ENCODE data around the gene CYP2D6.
"Not testable (repeated sequence)": the region's sequence is repeated elsewhere in the genome, so short reads cannot be mapped to it uniquely, and the experiment has no call there.

CYP2D6 gene

DNA sequence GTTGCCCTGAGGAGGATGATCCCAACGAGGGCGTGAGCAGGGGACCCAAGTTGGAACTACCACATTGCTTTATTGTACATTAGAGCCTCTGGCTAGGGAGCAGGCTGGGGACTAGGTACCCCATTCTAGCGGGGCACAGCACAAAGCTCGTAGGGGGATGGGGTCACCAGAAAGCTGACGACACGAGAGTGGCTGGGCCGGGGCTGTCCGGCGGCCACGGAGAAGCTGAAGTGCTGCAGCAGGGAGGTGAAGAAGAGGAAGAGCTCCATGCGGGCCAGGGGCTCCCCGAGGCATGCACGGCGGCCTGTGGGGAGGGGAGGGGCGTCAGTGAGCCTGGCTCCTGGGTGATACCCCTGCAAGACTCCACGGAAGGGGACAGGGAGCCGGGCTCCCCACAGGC lies 9.5 kb upstream of the CYP2D6 start:
- H3K36me3 ChIP-seq (ENCODE audit: insufficient read depth, low read depth, low read length); H3K4me1 ChIP-seq (ENCODE audit: insufficient read depth, low read length); H3K27ac ChIP-seq (ENCODE audit: low read length); H3K9me3 ChIP-seq (ENCODE audit: insufficient read depth, low read depth, low read length); H3K9ac ChIP-seq (ENCODE audit: low read depth, low read length); H3K27me3 ChIP-seq (ENCODE audit: insufficient read depth, low read length); H3K4me3 ChIP-seq (ENCODE audit: low read length): not testable (repeated sequence)

DNA sequence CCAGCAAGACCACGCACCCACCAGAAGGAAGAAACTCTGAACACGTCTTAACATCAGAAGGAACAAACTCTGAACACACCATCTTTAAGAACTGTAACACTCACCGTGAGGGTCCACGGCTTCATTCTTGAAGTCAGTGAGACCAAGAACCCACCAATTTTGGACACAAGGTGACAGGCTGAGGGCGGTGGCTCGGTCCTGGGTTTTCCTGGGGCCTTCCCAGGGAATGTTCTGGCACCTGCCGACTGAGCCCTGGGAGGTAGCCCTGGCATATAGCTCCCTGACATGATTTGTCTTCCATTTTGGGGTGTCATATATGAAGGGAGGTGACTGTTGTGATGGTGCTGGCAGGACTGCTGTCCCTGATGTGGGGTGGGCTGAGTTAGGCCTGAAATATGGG lies 8.9 kb upstream of the CYP2D6 start:
- not testable (repeated sequence) for H3K36me3 ChIP-seq (ENCODE audit: insufficient read depth, low read depth, low read length); H3K27ac ChIP-seq (ENCODE audit: low read length); H3K4me3 ChIP-seq (ENCODE audit: low read length); H3K27me3 ChIP-seq (ENCODE audit: insufficient read depth, low read length); H3K4me1 ChIP-seq (ENCODE audit: insufficient read depth, low read length); H3K9ac ChIP-seq (ENCODE audit: low read depth, low read length); H3K9me3 ChIP-seq (ENCODE audit: insufficient read depth, low read depth, low read length)

DNA sequence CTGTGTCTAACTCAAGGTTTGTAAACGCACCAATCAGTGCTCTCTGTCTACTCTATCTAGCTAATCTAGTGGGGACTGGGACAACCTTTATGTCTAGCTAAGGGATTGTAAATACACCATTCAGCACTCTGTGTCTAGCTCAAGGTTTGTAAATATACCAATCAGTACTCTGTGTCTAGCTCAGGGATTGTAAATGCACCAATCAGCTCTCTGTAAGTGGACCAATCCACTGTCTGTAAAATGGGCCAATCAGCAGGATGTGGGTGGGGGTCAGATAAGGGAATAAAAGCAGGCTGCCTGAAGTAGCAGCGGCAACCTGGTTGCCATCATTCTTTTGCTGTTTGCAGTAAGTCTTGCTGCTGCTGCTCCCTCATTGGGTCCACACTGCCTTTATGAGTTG lies 8.4 kb upstream of the CYP2D6 start:
- H3K27me3 ChIP-seq (ENCODE audit: insufficient read depth, low read length): no peaks in the 10 kb centered on the region; the same call in 1 of the 2 replicates
- H3K4me3 ChIP-seq (ENCODE audit: low read length): no peak overlapping the region
- no peak overlapping the region for H3K9ac ChIP-seq (ENCODE audit: low read depth, low read length)
- H3K27ac ChIP-seq (ENCODE audit: low read length): no peak overlapping the region
- no peaks in the 10 kb centered on the region for H3K4me1 ChIP-seq (ENCODE audit: insufficient read depth, low read length)
- no peaks in the 10 kb centered on the region for H3K36me3 ChIP-seq (ENCODE audit: insufficient read depth, low read depth, low read length)
- H3K9me3 ChIP-seq (ENCODE audit: insufficient read depth, low read depth, low read length): no peaks in the 10 kb centered on the region

DNA sequence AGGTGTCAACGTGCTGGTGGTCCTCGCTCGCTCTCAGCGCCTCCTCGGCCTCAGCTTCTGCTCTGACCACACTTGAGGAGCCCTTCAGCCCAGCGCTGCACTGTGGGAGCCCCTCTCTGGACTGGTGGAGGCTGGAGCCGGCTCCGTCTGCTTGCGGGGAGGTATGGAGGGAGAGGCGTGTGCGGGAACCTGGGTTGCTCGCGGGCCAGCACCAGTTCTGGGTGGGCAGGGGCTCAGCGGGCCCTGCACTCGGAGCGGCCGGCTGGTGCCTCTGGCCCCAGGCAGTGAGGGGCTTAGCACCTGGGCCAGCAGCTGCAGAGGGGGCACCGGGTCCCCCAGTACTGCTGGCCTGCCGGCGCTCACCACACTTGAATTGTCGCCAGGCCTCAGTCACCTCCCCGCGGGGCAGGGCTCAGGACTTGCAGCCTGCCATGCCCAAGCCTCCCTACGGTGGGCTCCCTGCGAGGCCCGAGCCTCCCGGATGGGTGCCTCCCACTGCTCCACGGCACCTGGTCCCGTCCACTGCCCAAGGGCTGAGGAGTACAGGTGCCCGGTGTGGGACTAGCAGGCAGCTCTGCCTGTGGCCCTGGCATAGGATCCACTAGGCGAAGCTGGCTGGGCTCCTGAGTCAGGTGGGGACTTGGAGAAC lies 7.6 kb upstream of the CYP2D6 start:
- Histone ChIP-seq H3K27me3 (ENCODE audit: insufficient read depth, low read length) (peaks cover 1% of the 10 kb centered on the region; the same call in 1 of the 2 replicates), H3K4me3 (ENCODE audit: low read length) (no peak overlapping the region), H3K4me1 (ENCODE audit: insufficient read depth, low read length) (no peaks in the 10 kb centered on the region), H3K27ac (ENCODE audit: low read length) (no peak overlapping the region), H3K36me3 (ENCODE audit: insufficient read depth, low read depth, low read length) (no peaks in the 10 kb centered on the region), H3K9me3 (ENCODE audit: insufficient read depth, low read depth, low read length) (no peaks in the 10 kb centered on the region), H3K9ac (ENCODE audit: low read depth, low read length) (no peak overlapping the region)

DNA sequence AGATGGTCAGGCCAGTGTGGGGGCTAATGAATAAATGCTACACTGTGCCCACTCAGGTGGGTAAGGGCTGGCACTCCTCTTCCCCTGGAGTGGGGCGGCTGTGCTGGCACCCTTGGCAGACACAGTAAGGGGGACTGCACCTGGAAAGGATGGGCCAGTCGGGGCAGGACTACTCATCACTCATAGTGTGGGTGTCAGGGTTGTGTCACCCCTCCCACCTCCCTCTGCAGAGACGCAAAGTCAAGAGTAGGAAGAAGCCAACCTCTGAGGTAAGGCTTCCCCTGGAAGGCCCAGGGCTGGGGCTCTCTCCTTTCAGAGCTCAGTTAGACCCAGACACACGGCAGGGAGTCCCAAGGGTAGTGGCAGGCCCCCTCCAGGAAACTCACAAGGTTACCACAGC lies 5.1 kb upstream of the CYP2D6 start:
- H3K4me3 ChIP-seq (ENCODE audit: low read length); H3K36me3 ChIP-seq (ENCODE audit: insufficient read depth, low read depth, low read length); H3K4me1 ChIP-seq (ENCODE audit: insufficient read depth, low read length); H3K9ac ChIP-seq (ENCODE audit: low read depth, low read length); H3K9me3 ChIP-seq (ENCODE audit: insufficient read depth, low read depth, low read length); H3K27me3 ChIP-seq (ENCODE audit: insufficient read depth, low read length); H3K27ac ChIP-seq (ENCODE audit: low read length): not testable (repeated sequence)

DNA sequence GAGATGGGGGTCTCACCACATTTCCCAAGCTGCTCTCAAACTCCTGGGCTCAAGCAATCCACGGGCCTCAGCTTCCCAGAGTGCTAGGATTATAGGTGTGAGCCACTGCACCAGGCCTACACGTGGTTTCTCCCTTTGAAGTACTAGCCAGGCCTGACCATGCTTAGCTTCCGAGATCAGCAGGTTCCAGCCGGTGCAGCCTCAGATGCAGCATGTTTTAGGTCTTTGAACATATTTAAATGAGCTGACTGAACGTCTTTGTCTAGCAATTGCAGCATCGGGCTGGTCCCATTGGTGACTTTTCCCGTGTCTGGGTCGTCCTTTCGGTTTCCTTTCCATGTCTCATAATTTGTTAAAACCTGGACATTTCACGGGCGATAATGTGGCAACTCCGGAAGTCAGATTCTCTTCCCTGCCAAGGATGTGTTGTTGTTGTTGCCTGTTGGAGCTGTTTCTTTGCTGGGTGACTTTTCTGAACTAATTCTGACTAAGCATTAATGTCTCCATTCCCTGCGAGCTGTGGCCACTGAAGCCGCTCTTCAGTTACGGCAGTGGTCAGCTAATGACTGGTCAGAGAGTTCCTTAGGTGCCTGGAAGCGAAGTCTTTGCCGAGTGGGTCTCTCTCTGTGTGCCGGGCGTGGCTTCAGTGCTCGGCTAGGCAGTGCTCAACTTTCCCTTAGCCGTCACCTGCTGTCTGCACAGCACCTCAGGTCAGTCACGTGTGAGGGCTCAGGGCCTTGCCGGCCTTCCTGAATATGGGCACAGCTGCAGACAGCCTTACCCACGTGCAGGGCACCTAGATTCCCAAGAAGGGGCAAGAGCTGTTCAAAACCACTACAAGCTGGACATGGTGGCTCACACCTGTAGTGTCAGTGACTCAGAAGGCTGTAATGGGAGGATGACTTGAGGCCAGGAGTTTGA lies 3.8 kb upstream of the CYP2D6 start:
- Histone ChIP-seq H3K9ac (ENCODE audit: low read depth, low read length) (no peak overlapping the region), H3K27ac (ENCODE audit: low read length) (no peak overlapping the region), H3K4me3 (ENCODE audit: low read length) (no peak overlapping the region), H3K36me3 (ENCODE audit: insufficient read depth, low read depth, low read length) (no peaks in the 10 kb centered on the region), H3K27me3 (ENCODE audit: insufficient read depth, low read length) (peaks cover 9% of the 10 kb centered on the region; the same call in 1 of the 2 replicates), H3K9me3 (ENCODE audit: insufficient read depth, low read depth, low read length) (no peaks in the 10 kb centered on the region), H3K4me1 (ENCODE audit: insufficient read depth, low read length) (no peaks in the 10 kb centered on the region)

DNA sequence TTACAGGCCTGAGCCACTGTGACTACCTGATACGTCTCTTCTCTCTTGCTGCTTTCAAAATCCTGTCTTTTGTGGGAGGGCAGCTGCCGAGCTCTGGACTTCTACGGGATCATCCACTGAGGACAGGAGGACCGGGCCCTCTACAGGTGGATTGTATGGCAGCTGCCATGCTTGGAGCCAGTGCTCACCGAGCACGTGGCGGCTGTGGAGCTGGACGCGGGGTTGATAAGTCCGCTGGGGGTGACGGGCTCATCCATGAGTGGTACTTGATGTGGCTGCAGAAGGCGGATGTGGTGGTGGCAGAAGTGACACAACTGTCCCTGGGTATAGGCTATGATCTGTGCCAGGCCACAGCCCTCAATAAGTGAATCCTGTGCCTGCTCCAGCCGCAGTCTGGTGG lies 1.8 kb upstream of the CYP2D6 start:
- no peaks in the 10 kb centered on the region for H3K4me1 ChIP-seq (ENCODE audit: insufficient read depth, low read length)

DNA sequence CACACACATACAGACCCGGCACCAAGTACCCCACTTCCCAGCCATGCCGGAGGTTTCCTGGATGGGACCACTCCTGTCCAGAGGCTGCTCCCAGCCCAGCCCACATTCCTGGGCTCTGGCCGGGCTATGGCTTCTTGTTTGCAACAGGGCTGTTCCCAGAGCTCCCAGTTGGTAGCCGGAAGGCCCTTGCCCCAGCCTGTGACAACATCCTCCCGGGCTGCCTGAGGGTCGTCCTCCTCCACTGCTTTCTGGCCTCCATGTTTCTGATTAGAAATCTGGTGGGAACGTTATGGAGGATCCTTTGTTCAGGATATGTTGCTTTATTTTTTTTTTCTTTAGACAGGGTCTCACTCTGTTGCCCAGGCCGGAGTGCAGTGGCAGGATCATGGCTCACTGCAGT lies 952 bp upstream of the CYP2D6 start:
- Histone ChIP-seq H3K36me3 (ENCODE audit: insufficient read depth, low read depth, low read length) (no peaks in the 10 kb centered on the region), H3K4me1 (ENCODE audit: insufficient read depth, low read length) (no peaks in the 10 kb centered on the region), H3K9me3 (ENCODE audit: insufficient read depth, low read depth, low read length) (no peaks in the 10 kb centered on the region), H3K4me3 (ENCODE audit: low read length) (no peak overlapping the region), H3K9ac (ENCODE audit: low read depth, low read length) (no peak overlapping the region), H3K27me3 (ENCODE audit: insufficient read depth, low read length) (peaks cover 9% of the 10 kb centered on the region; the same call in 1 of the 2 replicates), H3K27ac (ENCODE audit: low read length) (no peak overlapping the region)

More for the DNA sequence above, 1.8 kb upstream of the CYP2D6 start:
- no peaks in the 10 kb centered on the region for H3K9me3 ChIP-seq (ENCODE audit: insufficient read depth, low read depth, low read length)
- H3K36me3 ChIP-seq (ENCODE audit: insufficient read depth, low read depth, low read length): no peaks in the 10 kb centered on the region
- H3K27ac ChIP-seq (ENCODE audit: low read length): no peak overlapping the region
- H3K9ac ChIP-seq (ENCODE audit: low read depth, low read length): no peak overlapping the region
- peaks cover 9% of the 10 kb centered on the region; the same call in 1 of the 2 replicates for H3K27me3 ChIP-seq (ENCODE audit: insufficient read depth, low read length)
- H3K4me3 ChIP-seq (ENCODE audit: low read length): no peak overlapping the region

DNA sequence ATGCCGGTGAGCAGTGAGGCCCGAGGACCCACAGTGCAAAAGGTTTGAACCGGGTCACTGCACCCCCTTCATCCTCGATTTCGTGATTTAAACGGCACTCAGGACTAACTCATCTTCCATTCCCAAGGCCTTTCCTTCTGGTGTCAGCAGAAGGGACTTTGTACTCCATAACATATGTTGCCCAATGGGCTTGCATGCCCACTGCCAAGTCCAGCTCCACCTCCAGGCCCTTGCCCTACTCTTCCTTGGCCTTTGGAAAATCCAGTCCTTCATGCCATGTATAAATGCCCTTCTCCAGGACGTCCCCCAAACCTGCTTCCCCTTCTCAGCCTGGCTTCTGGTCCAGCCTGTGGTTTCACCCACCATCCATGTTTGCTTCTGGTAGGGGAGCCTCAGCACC lies 428 bp downstream of the CYP2D6 start:
- H3K4me3 ChIP-seq (ENCODE audit: low read length); H3K9me3 ChIP-seq (ENCODE audit: insufficient read depth, low read depth, low read length); H3K4me1 ChIP-seq (ENCODE audit: insufficient read depth, low read length); H3K27me3 ChIP-seq (ENCODE audit: insufficient read depth, low read length); H3K36me3 ChIP-seq (ENCODE audit: insufficient read depth, low read depth, low read length); H3K27ac ChIP-seq (ENCODE audit: low read length); H3K9ac ChIP-seq (ENCODE audit: low read depth, low read length): not testable (repeated sequence)

DNA sequence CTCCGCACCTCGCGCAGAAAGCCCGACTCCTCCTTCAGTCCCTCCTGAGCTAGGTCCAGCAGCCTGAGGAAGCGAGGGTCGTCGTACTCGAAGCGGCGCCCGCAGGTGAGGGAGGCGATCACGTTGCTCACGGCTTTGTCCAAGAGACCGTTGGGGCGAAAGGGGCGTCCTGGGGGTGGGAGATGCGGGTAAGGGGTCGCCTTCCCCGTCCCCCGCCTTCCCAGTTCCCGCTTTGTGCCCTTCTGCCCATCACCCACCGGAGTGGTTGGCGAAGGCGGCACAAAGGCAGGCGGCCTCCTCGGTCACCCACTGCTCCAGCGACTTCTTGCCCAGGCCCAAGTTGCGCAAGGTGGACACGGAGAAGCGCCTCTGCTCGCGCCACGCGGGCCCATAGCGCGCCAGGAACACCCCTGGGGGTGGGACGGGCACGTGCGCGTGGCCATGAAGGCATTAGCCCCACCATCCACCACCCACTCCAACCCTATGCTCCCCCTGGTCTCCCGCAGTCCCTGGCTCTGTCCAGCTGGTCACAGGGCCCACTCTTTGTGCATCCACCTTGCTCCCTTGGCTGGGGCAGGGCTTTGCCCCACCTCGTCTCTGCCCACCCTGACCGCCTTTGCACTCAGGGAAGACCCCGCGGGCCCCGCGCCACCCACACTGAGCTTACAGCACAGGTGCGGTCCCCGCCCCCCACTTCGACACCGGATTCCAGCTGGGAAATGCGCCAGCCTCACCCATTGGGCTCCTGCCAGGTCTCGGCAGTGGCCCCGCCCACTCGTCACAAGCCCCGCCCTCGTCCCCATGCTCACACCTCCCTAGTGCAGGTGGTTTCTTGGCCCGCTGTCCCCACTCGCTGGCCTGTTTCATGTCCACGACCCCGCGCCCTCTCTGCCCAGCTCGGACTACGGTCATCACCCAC lies 1.6 kb downstream of the CYP2D6 start:
- not testable (repeated sequence) for H3K27ac ChIP-seq (ENCODE audit: low read length); H3K9me3 ChIP-seq (ENCODE audit: insufficient read depth, low read depth, low read length); H3K4me3 ChIP-seq (ENCODE audit: low read length); H3K36me3 ChIP-seq (ENCODE audit: insufficient read depth, low read depth, low read length); H3K4me1 ChIP-seq (ENCODE audit: insufficient read depth, low read length); H3K27me3 ChIP-seq (ENCODE audit: insufficient read depth, low read length); H3K9ac ChIP-seq (ENCODE audit: low read depth, low read length)

DNA sequence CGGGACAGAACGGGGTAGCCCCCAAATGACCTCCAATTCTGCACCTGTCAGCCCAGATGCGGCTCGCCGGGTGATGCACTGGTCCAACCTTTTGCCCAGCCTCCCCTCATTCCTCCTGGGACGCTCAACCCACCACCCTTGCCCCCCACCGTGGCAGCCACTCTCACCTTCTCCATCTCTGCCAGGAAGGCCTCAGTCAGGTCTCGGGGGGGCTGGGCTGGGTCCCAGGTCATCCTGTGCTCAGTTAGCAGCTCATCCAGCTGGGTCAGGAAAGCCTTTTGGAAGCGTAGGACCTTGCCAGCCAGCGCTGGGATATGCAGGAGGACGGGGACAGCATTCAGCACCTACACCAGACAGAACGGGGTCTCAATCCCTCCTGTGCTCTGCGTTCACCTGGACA lies 2.6 kb downstream of the CYP2D6 start:
- H3K9ac ChIP-seq (ENCODE audit: low read depth, low read length); H3K27ac ChIP-seq (ENCODE audit: low read length); H3K27me3 ChIP-seq (ENCODE audit: insufficient read depth, low read length); H3K4me3 ChIP-seq (ENCODE audit: low read length); H3K9me3 ChIP-seq (ENCODE audit: insufficient read depth, low read depth, low read length); H3K4me1 ChIP-seq (ENCODE audit: insufficient read depth, low read length); H3K36me3 ChIP-seq (ENCODE audit: insufficient read depth, low read depth, low read length): not testable (repeated sequence)

All from iPS-20b (cell line).